Kidney (tissue), 14 donors: Measurements from ENCODE around the gene SPNS2. TPM values are rescaled to one million over a fixed set of nuclear protein-coding genes. Genes with fewer than 3 reads are reported as not detected.

Experiments used
- DNase-seq, 5 donors: peaks; one replicate each; pipeline ENCODE4 v3.0.0-alpha.2; 2013 to 2020
- FAIRE-seq: peaks from 2 replicates; lab custom pipeline; 2012; peaks lifted over from hg19 to GRCh38; lab: Jason Lieb, UNC
- H3K27ac ChIP-seq, 2 donors: one replicate each; pipeline ENCODE4 v1.7.0; 2013; ENCODE audit warnings: low read depth in 2 of 2, low read length in 2 of 2, inconsistent platforms in 1 of 2
- H3K27me3 ChIP-seq: one replicate; pipeline ENCODE4 v1.7.1; 2013; ENCODE audit warnings: low read length, inconsistent platforms; ENCODE audit not compliant: control insufficient read depth, insufficient read depth
- H3K36me3 ChIP-seq, 3 donors: one replicate each; pipeline versions ENCODE4 v1.7.0 to v1.7.1; 2013; ENCODE audit warnings: low read length in 3 of 3, control low read depth in 1 of 3, inconsistent platforms in 1 of 3; ENCODE audit not compliant: insufficient read depth in 3 of 3, control insufficient read depth in 2 of 3
- H3K4me1 ChIP-seq, 3 donors: one replicate each; pipeline versions ENCODE4 v1.7.0 to v1.7.1; 2013; ENCODE audit warnings: low read length in 3 of 3, inconsistent platforms in 1 of 3, low read depth in 1 of 3; ENCODE audit not compliant: control insufficient read depth in 2 of 3, insufficient read depth in 2 of 3
- H3K4me3 ChIP-seq, 3 donors: one replicate each; pipeline versions ENCODE4 v1.7.0 to v1.8.1; 2013; ENCODE audit warnings: low read length in 3 of 3, control low read depth in 1 of 3, inconsistent platforms in 1 of 3
- H3K9ac ChIP-seq, 3 donors: one replicate each; pipeline versions ENCODE4 v1.7.0 to v1.7.1; 2013; ENCODE audit warnings: low read length in 3 of 3, control low read depth in 1 of 3, inconsistent platforms in 1 of 3
- H3K9me3 ChIP-seq, 3 donors: one replicate each; pipeline versions ENCODE4 v1.7.0 to v1.7.1; 2013; ENCODE audit warnings: low read length in 3 of 3, control low read depth in 1 of 3, inconsistent platforms in 1 of 3; ENCODE audit not compliant: control insufficient read depth in 2 of 3, insufficient read depth in 1 of 3
- intact Hi-C: fragments of 100-400 bp; cut with DNase I; formaldehyde crosslinking; loops from one replicate; pipeline ENCODE4 v1.11.1; 2022
- polyA plus RNA-seq: library from polyadenylated mRNA; stranded (reverse); fragments of 350-450 nt; fragmentation: Illumina TruSeq; extraction: RNeasy Lipid Tissue Mini Kit (QIAGEN cat#74804); gene quantifications from one replicate; pipeline ENCODE4 v1.2.3, GENCODE V29; 2014; ENCODE audit warnings: low read depth, low replicate concordance; ENCODE audit not compliant: insufficient read depth
- total RNA-seq: library from RNA; stranded (reverse); fragmentation: NEBNext Ultra II Directional; extraction: Animal tissue kit (Norgen Biotek cat#: 25700); gene quantifications from one replicate; pipeline ENCODE4 v1.2.1, GENCODE V29; 2021
- TF ChIP-seq, protein P1 (sequence below): IDR thresholded peaks from 3 replicates; pipeline ENCODE4 v1.5.1; 2012; ENCODE audit warnings: mild to moderate bottlenecking, moderate library complexity, borderline replicate concordance; ENCODE audit not compliant: insufficient read depth; ENCODE audit errors: extremely low read depth
- donor health status: control.
- donor health status: control.
- donor health status: control.
- donor health status: control.
- donor health status: control.
- donor health status: DM: yes; HTN: yes; CAD: no.
- donor health status: Normal renal cell carcinoma (clear cell type).

The SPNS2 gene
- total and polyA plus RNA-seq, 2 donors from 2014 or later, result 60.5 to 75.1 TPM

DNA sequence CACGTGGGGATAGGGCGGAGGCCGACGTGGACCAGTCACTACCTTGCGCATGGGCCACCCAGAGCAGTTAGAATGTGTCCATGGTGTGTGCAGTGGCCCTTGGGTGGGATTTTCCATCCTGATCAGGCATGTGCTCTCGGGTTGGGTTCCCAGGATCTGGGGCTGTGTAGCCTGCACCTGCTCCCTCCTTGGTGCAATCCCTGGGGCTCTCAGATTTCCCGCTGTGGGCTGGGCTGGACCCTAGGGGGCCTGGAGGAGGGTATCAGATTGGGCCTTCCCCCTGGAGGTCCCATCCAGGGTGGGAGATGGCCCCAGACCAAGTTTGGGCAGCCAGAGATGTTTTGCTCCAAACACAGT, 86.9 kb downstream of the SPNS2 start:
- peaks cover 2 to 49% (median 27%) of the 10 kb centered on the region in 3 donors for H3K4me1 ChIP-seq
- H3K27ac ChIP-seq, result peak overlapping the region; percentile 82 to 95
- H3K36me3 ChIP-seq, result no peaks in the 10 kb centered on the region
- no peaks in the 10 kb centered on the region for H3K27me3 ChIP-seq
- peak overlapping the region; percentile 36 to 72 (median 59) for H3K4me3 ChIP-seq
- intact Hi-C loops, result no loop called here
- peak overlapping the region in 1 of 3 donors; percentile 73 for H3K9ac ChIP-seq
- no peak for FAIRE-seq
- TF ChIP-seq, protein P1, sequence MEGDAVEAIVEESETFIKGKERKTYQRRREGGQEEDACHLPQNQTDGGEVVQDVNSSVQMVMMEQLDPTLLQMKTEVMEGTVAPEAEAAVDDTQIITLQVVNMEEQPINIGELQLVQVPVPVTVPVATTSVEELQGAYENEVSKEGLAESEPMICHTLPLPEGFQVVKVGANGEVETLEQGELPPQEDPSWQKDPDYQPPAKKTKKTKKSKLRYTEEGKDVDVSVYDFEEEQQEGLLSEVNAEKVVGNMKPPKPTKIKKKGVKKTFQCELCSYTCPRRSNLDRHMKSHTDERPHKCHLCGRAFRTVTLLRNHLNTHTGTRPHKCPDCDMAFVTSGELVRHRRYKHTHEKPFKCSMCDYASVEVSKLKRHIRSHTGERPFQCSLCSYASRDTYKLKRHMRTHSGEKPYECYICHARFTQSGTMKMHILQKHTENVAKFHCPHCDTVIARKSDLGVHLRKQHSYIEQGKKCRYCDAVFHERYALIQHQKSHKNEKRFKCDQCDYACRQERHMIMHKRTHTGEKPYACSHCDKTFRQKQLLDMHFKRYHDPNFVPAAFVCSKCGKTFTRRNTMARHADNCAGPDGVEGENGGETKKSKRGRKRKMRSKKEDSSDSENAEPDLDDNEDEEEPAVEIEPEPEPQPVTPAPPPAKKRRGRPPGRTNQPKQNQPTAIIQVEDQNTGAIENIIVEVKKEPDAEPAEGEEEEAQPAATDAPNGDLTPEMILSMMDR, result no peak
- DNase-seq, result no peak
- H3K9me3 ChIP-seq, result no peaks in the 10 kb centered on the region

DNA sequence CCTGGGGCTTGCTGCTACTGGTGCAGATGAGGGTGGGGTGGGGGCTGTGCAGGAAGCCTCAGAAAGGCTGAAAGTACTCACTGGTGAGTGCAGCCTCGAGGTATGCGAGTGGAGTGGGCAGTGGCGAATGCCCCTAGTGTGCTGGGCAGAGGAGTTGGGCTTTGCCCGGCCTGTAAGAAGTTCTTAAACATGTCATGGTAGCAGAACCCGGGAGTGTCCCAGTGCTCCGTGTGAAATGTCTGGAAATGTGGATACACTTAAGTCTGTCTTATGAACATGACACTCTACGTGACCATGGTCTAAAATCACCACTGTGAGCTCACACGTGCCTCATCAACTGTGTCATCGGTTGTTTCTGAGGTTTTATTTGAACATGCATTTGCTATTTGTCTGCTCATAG, 87.4 kb downstream of the SPNS2 start:
- Histone ChIP-seq H3K36me3 (no peaks in the 10 kb centered on the region), H3K4me1 (peaks cover 2 to 54% (median 27%) of the 10 kb centered on the region in 3 donors), H3K27me3 (no peaks in the 10 kb centered on the region), H3K9me3 (no peaks in the 10 kb centered on the region), H3K9ac (peak overlapping the region in 2 of 3 donors; percentile 29 to 73), H3K4me3 (peak overlapping the region; percentile 34 to 72 (median 59)), H3K27ac (peak overlapping the region; percentile 82 to 95)
- FAIRE-seq (no peak), DNase-seq (peak in 1 of 5 donors; percentile 62)
- TF ChIP-seq, protein P1, result no peak
- intact Hi-C loops, result no loop called here

DNA sequence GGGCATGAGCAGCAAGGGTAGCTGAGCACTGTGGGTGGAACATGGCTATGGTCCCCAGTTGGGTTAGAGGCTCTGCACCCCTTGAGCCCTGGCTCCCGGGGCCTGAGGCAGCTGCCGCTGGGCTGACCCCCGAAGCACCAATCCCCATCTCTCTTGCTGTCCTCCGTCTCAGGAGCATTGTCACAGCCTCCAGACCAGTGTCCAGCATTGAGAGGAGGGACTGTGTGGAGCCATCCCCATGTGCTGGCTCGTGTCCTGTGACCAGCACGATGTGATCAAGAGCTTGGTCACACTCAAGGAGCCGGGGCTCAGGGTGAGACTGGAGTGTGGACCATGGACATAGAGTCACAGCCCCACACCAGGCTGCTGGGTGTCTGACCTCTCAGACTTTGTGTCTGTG, 88.5 kb downstream of the SPNS2 start:
- H3K27me3 ChIP-seq, result no peaks in the 10 kb centered on the region
- H3K4me1 ChIP-seq, result peaks cover 2 to 56% (median 31%) of the 10 kb centered on the region in 3 donors
- peak overlapping the region in 1 of 3 donors; percentile 73 for H3K9ac ChIP-seq
- H3K4me3 ChIP-seq, result peak overlapping the region in 2 of 3 donors; percentile 59 to 72
- TF ChIP-seq, protein P1, result no peak
- intact Hi-C loops, result no loop called here
- H3K36me3 ChIP-seq, result no peaks in the 10 kb centered on the region
- peak overlapping the region; percentile 82 to 95 for H3K27ac ChIP-seq
- no peaks in the 10 kb centered on the region for H3K9me3 ChIP-seq
- no peak for FAIRE-seq
- no peak for DNase-seq

DNA sequence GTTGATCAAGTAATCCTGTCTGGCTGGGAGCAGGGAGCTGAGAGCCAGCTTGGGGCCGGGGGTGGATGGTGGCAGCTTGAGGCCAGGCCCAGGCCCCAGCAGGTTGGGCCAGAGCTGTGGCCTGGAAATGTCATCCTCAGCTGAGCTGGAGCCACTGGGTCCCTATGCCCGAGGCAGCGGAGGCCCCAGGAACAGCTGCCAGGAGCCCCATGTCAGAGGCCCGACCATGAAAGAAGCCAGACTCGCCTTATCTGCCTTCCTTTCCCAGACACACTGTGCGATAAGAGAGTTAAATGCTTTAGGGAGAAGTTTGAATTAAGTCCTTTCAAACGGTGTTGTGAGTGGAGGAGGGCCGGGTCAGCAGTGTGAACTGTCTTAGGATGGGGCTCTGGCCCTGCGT, 89.1 kb downstream of the SPNS2 start:
- TF ChIP-seq, protein P1, result no peak
- peak overlapping the region in 1 of 3 donors; percentile 59 for H3K4me3 ChIP-seq
- FAIRE-seq, result no peak
- peak overlapping the region; percentile 82 to 95 for H3K27ac ChIP-seq
- peak in 1 of 5 donors; percentile 56 for DNase-seq
- no peaks in the 10 kb centered on the region for H3K36me3 ChIP-seq
- peak overlapping the region in 1 of 3 donors; percentile 73 for H3K9ac ChIP-seq
- H3K4me1 ChIP-seq, result peaks cover 2 to 51% (median 32%) of the 10 kb centered on the region in 3 donors
- intact Hi-C loops, result no loop called here
- H3K27me3 ChIP-seq, result no peaks in the 10 kb centered on the region
- no peaks in the 10 kb centered on the region for H3K9me3 ChIP-seq
